DOHH2 (cell line): Measurements from ENCODE around the gene FAM50A.

Experiments
- H3F3A ChIP-seq: fragments of 200-600 bp; sonication (generic), shearing (Covaris generic); 2 replicates; pipeline ENCODE4 v1.6.0; 2016; ENCODE audit warnings: antibody characterized with exemption, mild to moderate bottlenecking; ENCODE audit not compliant: control insufficient read depth, insufficient read depth
- H3K27ac ChIP-seq: fragments of 200-600 bp; sonication (generic); 2 replicates; pipeline ENCODE4 v1.5.1; 2014; ENCODE audit warnings: low read depth, mild to moderate bottlenecking, low read length, moderate library complexity
- H3K27me3 ChIP-seq: fragments of 200-600 bp; sonication (generic); 2 replicates; pipeline ENCODE4 v1.6.1; 2014; ENCODE audit warnings: mild to moderate bottlenecking, low read length, mixed read lengths; ENCODE audit not compliant: control insufficient read depth
- H3K36me3 ChIP-seq: fragments of 200-600 bp; sonication (generic); 2 replicates; pipeline ENCODE4 v1.6.1; 2014; ENCODE audit warnings: mild to moderate bottlenecking, low read length, moderate library complexity, mixed read lengths; ENCODE audit not compliant: control insufficient read depth
- H3K4me1 ChIP-seq: fragments of 200-600 bp; sonication (generic); 2 replicates; pipeline ENCODE4 v1.6.1; 2014; ENCODE audit warnings: mild to moderate bottlenecking, low read length, mixed read lengths; ENCODE audit not compliant: control insufficient read depth
- H3K4me2 ChIP-seq: fragments of 200-600 bp; sonication (generic); 2 replicates; pipeline ENCODE4 v1.6.0; 2014; ENCODE audit warnings: mild to moderate bottlenecking, low read length, moderate library complexity
- H3K4me3 ChIP-seq: fragments of 200-600 bp; sonication (generic); 2 replicates; pipeline ENCODE4 v1.5.1; 2014; ENCODE audit warnings: mild to moderate bottlenecking, low read length, mixed read lengths
- H3K79me2 ChIP-seq: fragments of 200-600 bp; sonication (generic); 2 replicates; pipeline ENCODE4 v1.6.1; 2014; ENCODE audit warnings: mild to moderate bottlenecking, low read length, mixed read lengths; ENCODE audit not compliant: control insufficient read depth
- H3K9me2 ChIP-seq: fragments of 200-600 bp; sonication (generic); replicated peaks from 2 replicates; pipeline ENCODE4 v1.6.1; 2014; ENCODE audit warnings: mild to moderate bottlenecking, low read length, mixed read lengths; ENCODE audit not compliant: control insufficient read depth
- H3K9me3 ChIP-seq: fragments of 200-600 bp; sonication (generic); 2 replicates; pipeline ENCODE4 v1.6.1; 2014; ENCODE audit warnings: antibody characterized with exemption, low read length, mixed read lengths; ENCODE audit not compliant: control insufficient read depth, insufficient read depth
- H4K20me1 ChIP-seq: fragments of 200-600 bp; sonication (generic); 2 replicates; pipeline ENCODE4 v1.6.0; 2014; ENCODE audit warnings: low read depth, mild to moderate bottlenecking, antibody characterized with exemption, low read length, moderate library complexity; ENCODE audit not compliant: control insufficient read depth, insufficient read depth
- CTCF ChIP-seq: fragments of 200-600 bp; sonication (generic); IDR thresholded peaks from one replicate; pipeline ENCODE4 v1.5.1; 2014; ENCODE audit warnings: antibody characterized with exemption, mild to moderate bottlenecking, low read depth, low read length; ENCODE audit not compliant: poor library complexity, severe bottlenecking
- EZH2phosphoT487 ChIP-seq: fragments of 200-600 bp; sonication (generic); IDR thresholded peaks from 2 replicates; pipeline ENCODE4 v1.6.1; 2017; ENCODE audit warnings: borderline replicate concordance, mild to moderate bottlenecking, antibody characterized with exemption, low read length, moderate library complexity, mixed read lengths

FAM50A gene

GRCh38 chrX:154481911-154482601 is 38.1 kb downstream of the FAM50A start:
- Histone ChIP-seq H3K36me3 (peaks cover 26% of the 10 kb centered on the region), H3K27me3 (no peaks in the 10 kb centered on the region), H3K27ac (peak overlapping the region; percentile 54), H3K4me1 (peaks cover 64% of the 10 kb centered on the region), H3K9me2 (no peaks in the 10 kb centered on the region), H3K79me2 (peaks cover 34% of the 10 kb centered on the region), H3F3A (peaks cover 2% of the 10 kb centered on the region), H3K9me3 (no peaks in the 10 kb centered on the region), H3K4me3 (peak overlapping the region; percentile 41), H3K4me2 (peak overlapping the region; percentile 61), H4K20me1 (no peaks in the 10 kb centered on the region)
- TF ChIP-seq CTCF, result no peak
- TF ChIP-seq EZH2phosphoT487, result no peak

- H3K4me1 ChIP-seq, result peaks cover 64% of the 10 kb centered on the region
- H3K27me3 ChIP-seq, result no peaks in the 10 kb centered on the region
- TF ChIP-seq EZH2phosphoT487 (no peak), CTCF (no peak)
- H3K79me2 ChIP-seq, result peaks cover 41% of the 10 kb centered on the region
- no peak overlapping the region for H3K4me3 ChIP-seq
- no peaks in the 10 kb centered on the region for H4K20me1 ChIP-seq
- no peaks in the 10 kb centered on the region for H3K9me2 ChIP-seq
- H3K9me3 ChIP-seq, result no peaks in the 10 kb centered on the region
- peaks cover 31% of the 10 kb centered on the region for H3K36me3 ChIP-seq
- no peaks in the 10 kb centered on the region; the same call in 1 of the 2 replicates for H3F3A ChIP-seq
- H3K4me2 ChIP-seq, result no peak overlapping the region; the same call in 1 of the 2 replicates
- no peak overlapping the region for H3K27ac ChIP-seq
Observed at GRCh38 chrX:154482786-154483185, 38.8 kb downstream of the FAM50A start.

- H3K27me3 ChIP-seq, result no peaks in the 10 kb centered on the region
- no peaks in the 10 kb centered on the region for H3K9me2 ChIP-seq
- no peaks in the 10 kb centered on the region; the same call in 1 of the 2 replicates for H3F3A ChIP-seq
- no peak overlapping the region for H3K4me3 ChIP-seq
- no peak for TF ChIP-seq EZH2phosphoT487
- no peak for TF ChIP-seq CTCF
- no peak overlapping the region for H3K27ac ChIP-seq
- no peaks in the 10 kb centered on the region for H4K20me1 ChIP-seq
- H3K9me3 ChIP-seq, result no peaks in the 10 kb centered on the region
- no peak overlapping the region for H3K4me2 ChIP-seq
- H3K4me1 ChIP-seq, result peaks cover 60% of the 10 kb centered on the region
- peaks cover 41% of the 10 kb centered on the region for H3K79me2 ChIP-seq
- peaks cover 31% of the 10 kb centered on the region for H3K36me3 ChIP-seq
Observed at GRCh38 chrX:154483325-154483724, 39.4 kb downstream of the FAM50A start.
